K562 (cell line): ENCODE results near the gene MAP7D1. TPM values are rescaled to one million over a fixed set of nuclear protein-coding genes. Genes with fewer than 3 reads are reported as not detected.
"Not testable (repeated sequence)": the region's sequence is repeated elsewhere in the genome, so short reads cannot be mapped to it uniquely, and the experiment has no call there.

ENCODE experiments used
- ATAC-seq: fragments of 200-7000 bp; cut with Tn5 transposase; 3 replicates; pipeline ENCODE4 v1.9.1; 2020; ENCODE audit warnings: moderate library complexity
- BruUV-seq: library from RNA; stranded (reverse); fragments of 400-500 nt; replicated peaks from 2 replicates; lab custom pipeline; 2021; lab: Mats Ljungman, UMichigan
- CTCF ChIA-PET: fragments of 300-600 bp; formaldehyde crosslinking; extraction: SDS; loops from one replicate; lab custom pipeline; 2021; ENCODE audit warnings: low intra/inter-chr PET ratio; lab: Yijun Ruan, JAX
- POLR2A ChIA-PET: fragments of 300-600, 350-650 bp; sonication (Branson Sonifier 250); formaldehyde crosslinking; extraction: SDS; loops from one replicate; lab custom pipeline; 2021; ENCODE audit warnings: antibody characterized with exemption, inconsistent platforms; lab: Yijun Ruan, JAX
- DNase-seq, 4 experiments: peaks; one replicate each; pipeline versions ENCODE4 v3.0.0 to v3.0.0-alpha.2; 2011 to 2018; ENCODE audit warnings: low spot score in 3 of 4, mixed read lengths in 3 of 4; ENCODE audit errors: extremely low read depth in 1 of 4
- FAIRE-seq: peaks from 2 replicates; lab custom pipeline; 2011; peaks lifted over from hg19 to GRCh38; lab: Jason Lieb, UNC
- H2AFZ ChIP-seq: 2 replicates; pipeline ENCODE4 v1.6.0; 2011; ENCODE audit warnings: low read depth, low read length, control low read depth, inconsistent platforms
- H3K27ac ChIP-seq: fragments of 200-600 bp; 3 replicates; pipeline ENCODE4 v1.8.0; 2011; ENCODE audit warnings: low read depth, mild to moderate bottlenecking, control low read depth, inconsistent platforms, low read length, moderate library complexity, mixed read lengths; ENCODE audit errors: extremely low read depth
- H3K27me3 ChIP-seq, 2 experiments: fragments of 300-600 bp in 1 of 2; 2 replicates in 1 of 2; 3 replicates in 1 of 2; pipeline versions ENCODE4 v1.6.0 to v1.8.0; 2011; ENCODE audit warnings: inconsistent platforms in 2 of 2, low read length in 2 of 2, mild to moderate bottlenecking in 1 of 2, mixed read lengths in 1 of 2, moderate library complexity in 1 of 2; ENCODE audit not compliant: control insufficient read depth in 2 of 2, insufficient read depth in 2 of 2
- H3K36me3 ChIP-seq: fragments of 300-600 bp; 3 replicates; pipeline ENCODE4 v1.8.0; 2011; ENCODE audit warnings: mild to moderate bottlenecking, low read length, inconsistent platforms; ENCODE audit not compliant: control insufficient read depth, insufficient read depth
- H3K4me1 ChIP-seq, 2 experiments: fragments of 200-600 bp in 1 of 2; replicated peaks in 1 of 2; 2 replicates in 1 of 2; 3 replicates in 1 of 2; pipeline versions ENCODE4 v1.5.1 to v1.8.0; 2011; ENCODE audit warnings: inconsistent platforms in 2 of 2, low read length in 2 of 2, mild to moderate bottlenecking in 1 of 2, mixed read lengths in 1 of 2, moderate library complexity in 1 of 2; ENCODE audit not compliant: control insufficient read depth in 2 of 2, insufficient read depth in 2 of 2
- H3K4me2 ChIP-seq: 2 replicates; pipeline ENCODE4 v1.6.1; 2011; ENCODE audit warnings: low read length, control low read depth, inconsistent platforms, mixed read lengths; ENCODE audit not compliant: insufficient read depth
- H3K4me3 ChIP-seq: fragments of 200-600 bp; sonication (generic), shearing (Covaris generic); 2 replicates; pipeline ENCODE4 v1.5.1; 2016; ENCODE audit warnings: control low read depth, inconsistent platforms
- H3K79me2 ChIP-seq: fragments of 200-600 bp; 3 replicates; pipeline ENCODE4 v1.8.0; 2011; ENCODE audit warnings: low read length, inconsistent platforms; ENCODE audit not compliant: control insufficient read depth, insufficient read depth
- H3K9ac ChIP-seq, 2 experiments: 2 replicates each; pipeline versions ENCODE4 v1.6.0 to v1.6.1; 2011; ENCODE audit warnings: low read depth in 2 of 2, low read length in 2 of 2, control low read depth in 1 of 2, inconsistent platforms in 1 of 2, mild to moderate bottlenecking in 1 of 2, mixed read lengths in 1 of 2; ENCODE audit not compliant: insufficient read depth in 1 of 2
- H3K9me1 ChIP-seq: one replicate; pipeline ENCODE4 v1.6.0; 2011; ENCODE audit warnings: inconsistent platforms, mild to moderate bottlenecking, low read length, moderate library complexity; ENCODE audit not compliant: control insufficient read depth, insufficient read depth
- H3K9me3 ChIP-seq: replicated peaks from 2 replicates; pipeline ENCODE4 v1.5.1; 2011; ENCODE audit warnings: low read depth, low read length, inconsistent platforms; ENCODE audit not compliant: control insufficient read depth, insufficient read depth
- H4K20me1 ChIP-seq: replicated peaks from 2 replicates; pipeline ENCODE4 v1.6.1; 2011; ENCODE audit warnings: low read length, inconsistent platforms, mixed read lengths; ENCODE audit not compliant: control insufficient read depth, insufficient read depth
- ADNP ChIP-seq: fragments of 200-800 bp; sonication (Bioruptor generic); IDR thresholded peaks from 2 replicates; pipeline ENCODE4 v1.6.1; 2016; ENCODE audit warnings: missing genetic modification characterization, missing compliant biosample characterization
- BACH1 ChIP-seq: fragments of 200-800 bp; sonication (Bioruptor generic); IDR thresholded peaks from 2 replicates; pipeline ENCODE4 v1.6.1; 2016; ENCODE audit warnings: missing genetic modification characterization, missing compliant biosample characterization
- CAMTA2 ChIP-seq: fragments of 250-450 bp; sonication (Bioruptor Pico); conservative IDR thresholded peaks from 2 replicates; pipeline ENCODE4 v1.5.1; 2022
- CREB5 ChIP-seq: fragments of 250-450 bp; sonication (Bioruptor Pico); IDR thresholded peaks from 2 replicates; pipeline ENCODE4 v1.5.0; 2020; ENCODE audit warnings: mild to moderate bottlenecking
- HDAC3 ChIP-seq: fragments of 450-650 bp; IDR thresholded peaks from 2 replicates; pipeline ENCODE4 v1.6.1; 2018; ENCODE audit warnings: borderline replicate concordance, mild to moderate bottlenecking, moderate library complexity; ENCODE audit not compliant: partially characterized antibody
- HIVEP1 ChIP-seq: fragments of 250-450 bp; sonication (Bioruptor Pico); IDR thresholded peaks from 2 replicates; pipeline ENCODE4 v1.4.0; 2020; ENCODE audit warnings: mild to moderate bottlenecking
- JUND ChIP-seq, 2 experiments: IDR thresholded peaks; 2 replicates in 1 of 2; 3 replicates in 1 of 2; pipeline ENCODE4 v1.6.1; 2011; ENCODE audit warnings: borderline replicate concordance in 2 of 2, low read depth in 2 of 2, low read length in 2 of 2, improper control_type of control experiment in 1 of 2, missing biosample characterization in 1 of 2, missing genetic modification characterization in 1 of 2, missing genetic modification reagents in 1 of 2
- MBD2 ChIP-seq: sonication (generic); IDR thresholded peaks from 2 replicates; pipeline ENCODE4 v1.6.1; 2016; ENCODE audit warnings: low read depth, borderline replicate concordance
- NR1H2 ChIP-seq: sonication (generic); formaldehyde crosslinking; IDR thresholded peaks from 2 replicates; pipeline ENCODE4 v1.4.0; 2020; ENCODE audit warnings: mild to moderate bottlenecking, missing genetic modification reagents
- NR2C1 ChIP-seq, 2 experiments: fragments of 450-650 bp; IDR thresholded peaks; 2 replicates each; pipeline ENCODE4 v1.6.1; 2017; ENCODE audit warnings: mild to moderate bottlenecking in 2 of 2, antibody characterized with exemption in 1 of 2, inconsistent platforms in 1 of 2, missing compliant biosample characterization in 1 of 2, missing genetic modification characterization in 1 of 2
- NR2C2 ChIP-seq, 2 experiments: fragments of 200-800 bp in 1 of 2; sonication (Bioruptor generic) in 1 of 2; sonication (generic) in 1 of 2; formaldehyde crosslinking in 1 of 2; IDR thresholded peaks; 2 replicates each; pipeline versions ENCODE4 v1.6.1 to v1.8.0; 2016 to 2022; ENCODE audit warnings: mild to moderate bottlenecking in 1 of 2, missing compliant biosample characterization in 1 of 2, missing genetic modification characterization in 1 of 2, missing genetic modification reagents in 1 of 2
- OTX1 ChIP-seq: fragments of 450-650 bp; formaldehyde crosslinking; IDR thresholded peaks from 2 replicates; pipeline ENCODE4 v1.4.0; 2022; ENCODE audit warnings: mild to moderate bottlenecking
- PKNOX1 ChIP-seq: fragments of 450-650 bp; IDR thresholded peaks from 2 replicates; pipeline ENCODE4 v1.6.1; 2016
- SMAD3 ChIP-seq: fragments of 450-650 bp; formaldehyde crosslinking; conservative IDR thresholded peaks from 2 replicates; pipeline ENCODE4 v1.4.0; 2020; ENCODE audit warnings: mild to moderate bottlenecking
- SNIP1 ChIP-seq: fragments of 450-650 bp; IDR thresholded peaks from 2 replicates; pipeline ENCODE4 v1.7.1; 2017; ENCODE audit warnings: low read depth, mild to moderate bottlenecking
- TARDBP ChIP-seq: fragments of 450-650 bp; IDR thresholded peaks from 2 replicates; pipeline ENCODE4 v1.6.1; 2016
- ZKSCAN1 ChIP-seq: fragments of 150-350 bp; IDR thresholded peaks from 2 replicates; pipeline ENCODE4 v1.6.1; 2016; ENCODE audit warnings: low read depth, low read length
- WGBS: fragments of 100-300 bp; shearing (Covaris generic); methylation state at CpG from one replicate; pipeline ENCODE4 v1.1.6; 2016; ENCODE audit warnings: low coverage, mixed read lengths; ENCODE audit not compliant: insufficient coverage; ENCODE audit errors: missing lambda C conversion rate; 5-methylcytosine and 5-hydroxymethylcytosine counted together
- in situ Hi-C: fragments of 300-500 bp; cut with MboI; formaldehyde crosslinking; loops from 4 replicates; pipeline ENCODE4 v1.15.0; 2018; ENCODE audit warnings: inconsistent platforms, mixed read lengths
- intact Hi-C: fragments of 100-400 bp; cut with micrococcal nuclease; formaldehyde crosslinking; loops from 2 replicates; pipeline ENCODE4 v1.14.2; 2022
- polyA plus RNA-seq, 8 experiments: library from polyadenylated mRNA; depleted of rRNA in 4 of 8; stranded (reverse) in 5 of 8; unstranded in 3 of 8; fragments of >200 nt; fragmentation: Nextera tagmentation in 2 of 8; fragmentation: Illumina TruSeq in 1 of 8; extraction: Ambion mirVana in 2 of 8; extraction: Trizol in 1 of 8; gene quantifications; 2 replicates each; pipeline versions ENCODE4 v1.2.1 to v1.2.3, GENCODE V29; 2011 to 2014; ENCODE audit warnings: inconsistent platforms in 1 of 8, missing spikeins in 1 of 8
- total RNA-seq, 7 experiments: library from RNA; depleted of rRNA in 6 of 7; stranded (reverse); fragments of >200 nt in 6 of 7; fragmentation: Illumina TruSeq in 2 of 7; extraction: Trizol in 2 of 7; gene quantifications; 2 replicates each; pipeline versions ENCODE4 v1.2.1 to v1.2.3, GENCODE V29; 2011 to 2021; ENCODE audit warnings: low replicate concordance in 1 of 7

MAP7D1 gene
- total and polyA plus RNA-seq, 9 of the 15 experiments (the other 6 are each of a cell fraction or from before 2014, with no cell fraction given), result 3.6 to 108 (median 34.5) TPM

- peak; percentile 55; the same call in 1 of the 2 replicates for TF ChIP-seq NR2C1 (IDR thresholded peaks at IDR 0.05)
- TF ChIP-seq NR2C1 (tag; IDR thresholded peaks at IDR 0.05), result peak; percentile 58
- no peak for TF ChIP-seq NR1H2 (CRISPR knock-in tag)
- TF ChIP-seq TARDBP, result no peak
- no peak for TF ChIP-seq HIVEP1 (CRISPR knock-in tag)
- 0 out of 2 replicates have a peak, but pooled peaks have one; percentile 21 for TF ChIP-seq ADNP (tag)
- TF ChIP-seq BACH1 (tag), result peak; percentile 54; the same call in 1 of the 2 replicates
- no peak for TF ChIP-seq NR2C2 (CRISPR knock-in tag; IDR thresholded peaks at IDR 0.05)
- TF ChIP-seq NR2C2 (tag; IDR thresholded peaks at IDR 0.05), result 0 out of 2 replicates have a peak, but pooled peaks have one; percentile 41
- no peak for TF ChIP-seq ZKSCAN1
- no peak for TF ChIP-seq CREB5 (CRISPR knock-in tag)
- TF ChIP-seq SMAD3 (CRISPR knock-in tag), result no peak
- TF ChIP-seq SNIP1, result no peak
- no peak for TF ChIP-seq JUND (IDR thresholded peaks at IDR 0.05; ENCODE audit: borderline replicate concordance, low read depth, low read length)
- TF ChIP-seq JUND (tag; IDR thresholded peaks at IDR 0.05; ENCODE audit: borderline replicate concordance, low read depth, low read length), result no peak
- no peak for TF ChIP-seq MBD2
- TF ChIP-seq HDAC3, result no peak
- no peak for TF ChIP-seq PKNOX1
- TF ChIP-seq CAMTA2 (CRISPR knock-in tag), result no peak
- no peak for TF ChIP-seq OTX1
Observed at GRCh38 chr1:36225283-36225899, 69.4 kb downstream of the MAP7D1 start (continued).

GRCh38 chr1:36230279-36230678, 74.3 kb downstream of the MAP7D1 start:
- Histone ChIP-seq H4K20me1 (peaks cover 12% of the 10 kb centered on the region), H3K36me3 (peaks cover 81% of the 10 kb centered on the region), H3K79me2 (peaks cover 98% of the 10 kb centered on the region)
- H3K27me3 ChIP-seq, H2AFZ ChIP-seq, POLR2A ChIA-PET, H3K9me1 ChIP-seq, H3K9ac ChIP-seq, H3K4me1 ChIP-seq, CTCF ChIA-PET, FAIRE-seq, H3K9me3 ChIP-seq, H3K4me3 ChIP-seq, H3K4me2 ChIP-seq, DNase-seq, H3K27ac ChIP-seq, in situ Hi-C loops, ATAC-seq, intact Hi-C loops, BruUV-seq: not testable (repeated sequence)
- WGBS, result 92% methylated on average over 9 of the region's 12 CpGs
